Fibroblast of gingiva (primary cell): Measurements from ENCODE around the gene AOX1.
"Not testable (repeated sequence)": the region's sequence is repeated elsewhere in the genome, so short reads cannot be mapped to it uniquely, and the experiment has no call there.

Experiments used
- DNase-seq: peaks from one replicate; pipeline ENCODE4 v3.0.0-alpha.2; 2011; ENCODE audit warnings: low read depth

AOX1 gene

DNA sequence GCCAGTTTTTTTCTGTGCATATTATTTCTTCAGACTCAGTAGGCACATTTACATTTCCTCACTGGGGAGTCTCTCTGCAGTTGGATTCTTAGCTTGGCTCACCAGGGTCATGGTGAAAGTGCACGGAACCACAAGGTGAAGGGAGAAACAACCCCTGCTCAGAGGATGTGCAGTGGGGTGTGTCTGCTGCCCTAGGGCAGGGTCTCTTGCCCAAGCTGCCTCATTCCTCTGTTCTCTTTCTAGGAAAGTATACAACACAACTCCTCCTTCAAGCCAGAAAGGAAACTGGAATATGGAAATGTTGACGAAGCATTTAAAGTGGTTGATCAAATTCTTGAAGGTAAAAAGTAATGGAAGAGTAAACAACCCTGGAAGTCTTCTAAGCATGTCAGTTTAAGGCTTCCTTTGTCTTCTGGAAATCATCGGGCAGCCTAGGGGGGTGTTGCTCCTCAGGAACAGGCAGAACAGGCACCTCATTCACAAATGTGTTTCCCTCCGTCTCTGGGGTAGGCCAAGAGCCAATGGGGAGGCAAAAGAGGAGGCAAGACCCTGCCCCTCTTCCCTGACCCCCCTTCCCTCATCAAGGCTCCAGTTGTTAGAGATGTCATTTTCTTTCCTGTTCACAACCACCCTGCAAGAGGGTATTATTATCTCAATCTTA lies 41.4 kb downstream of the AOX1 start:
- DNase-seq = no peak

- DNase-seq = not testable (repeated sequence)
These were observed 42.6 kb downstream of the AOX1 start for GRCh38 chr2:200628461-200628860.

DNA sequence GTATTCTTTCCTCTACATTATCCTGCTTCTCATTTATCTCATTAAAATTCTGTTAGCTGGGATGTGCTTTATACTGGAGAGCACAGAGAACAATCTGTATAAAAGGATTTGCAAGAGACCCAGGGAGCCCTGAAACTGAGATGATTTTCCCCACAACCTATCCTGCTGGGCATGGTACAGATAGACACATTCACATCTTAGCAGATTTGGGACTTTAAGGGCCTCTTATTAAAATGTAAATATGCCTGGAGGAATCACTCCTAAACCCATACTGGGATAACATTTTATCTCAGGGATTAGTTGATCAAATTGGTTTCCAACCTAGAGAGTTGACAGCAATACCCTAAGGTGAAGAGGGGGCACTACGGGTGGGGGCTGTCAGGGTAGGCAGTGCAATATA lies 45.5 kb downstream of the AOX1 start:
- DNase-seq = no peak

GRCh38 chr2:200634231-200634964 lies 48.6 kb downstream of the AOX1 start:
- no peak for DNase-seq

DNA sequence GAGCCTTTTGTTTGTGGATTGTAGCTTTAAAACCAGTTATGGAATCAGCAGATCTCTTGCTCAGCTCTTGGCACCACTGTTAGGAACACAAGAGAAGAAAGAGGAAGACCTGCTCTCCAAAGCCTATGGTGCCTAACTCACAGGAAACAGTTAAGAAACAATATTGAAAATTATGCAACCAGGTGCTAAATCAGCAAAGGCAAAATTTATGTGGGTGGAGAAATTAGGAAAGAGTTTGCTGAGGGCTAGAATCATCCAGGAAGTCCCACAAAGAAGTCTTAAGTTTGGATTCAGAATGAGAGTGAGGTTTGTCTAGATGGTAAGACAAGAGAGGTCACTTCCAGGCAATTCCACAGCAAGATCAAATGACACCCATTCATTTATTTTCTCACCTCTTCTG lies 49.4 kb downstream of the AOX1 start:
- no peak for DNase-seq

GRCh38 chr2:200637901-200638300 lies 52.1 kb downstream of the AOX1 start:
- no peak for DNase-seq

- peak; percentile 41 for DNase-seq
These were observed 54.4 kb downstream of the AOX1 start for GRCh38 chr2:200640176-200640575.

- no peak for DNase-seq
These were observed 55.1 kb downstream of the AOX1 start for GRCh38 chr2:200640901-200641300.

GRCh38 chr2:200648518-200649281 lies 62.9 kb downstream of the AOX1 start:
- DNase-seq = peak; percentile 22

DNA sequence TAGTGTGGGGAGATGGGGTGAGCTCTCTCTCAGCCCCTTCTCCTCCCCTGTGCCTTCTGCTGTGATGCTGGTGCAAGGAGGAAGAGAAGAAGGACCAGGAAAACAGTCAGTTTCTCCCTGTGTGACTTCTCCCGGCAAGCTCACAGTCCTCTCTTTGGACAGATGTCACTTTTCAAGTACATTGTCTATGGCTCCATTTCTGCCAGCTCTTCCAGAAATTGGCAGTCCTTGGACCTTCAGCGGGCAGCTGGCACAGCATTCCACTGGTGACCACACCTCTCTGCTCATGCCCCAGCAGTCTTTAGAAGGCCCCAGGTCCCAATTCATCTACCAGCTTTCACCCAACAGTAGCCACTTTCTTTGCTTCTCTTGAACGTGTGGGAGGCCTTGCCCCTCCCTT lies 63.9 kb downstream of the AOX1 start:
- DNase-seq = no peak

- no peak for DNase-seq
These were observed 64.4 kb downstream of the AOX1 start for GRCh38 chr2:200650195-200650594.

DNA sequence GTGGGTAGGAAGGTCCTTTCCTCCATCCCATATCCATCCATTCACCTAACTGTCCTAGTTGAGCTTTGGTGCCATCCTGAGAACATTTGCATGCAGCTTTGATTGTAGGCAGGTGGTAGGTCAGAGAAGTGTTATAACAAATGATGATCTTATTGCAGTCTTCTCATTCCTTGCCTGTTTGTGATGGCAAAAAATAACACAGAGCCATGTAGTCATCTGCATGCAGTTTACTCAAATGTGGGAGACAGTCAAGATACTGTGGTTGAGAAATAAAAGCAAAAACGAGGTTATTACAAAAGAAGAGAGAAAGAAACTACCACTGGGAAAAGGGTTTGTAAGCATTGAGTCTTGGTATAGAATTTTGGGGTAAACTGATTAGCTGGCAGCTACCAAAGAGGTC lies 66.3 kb downstream of the AOX1 start:
- peak; percentile 31 for DNase-seq

DNA sequence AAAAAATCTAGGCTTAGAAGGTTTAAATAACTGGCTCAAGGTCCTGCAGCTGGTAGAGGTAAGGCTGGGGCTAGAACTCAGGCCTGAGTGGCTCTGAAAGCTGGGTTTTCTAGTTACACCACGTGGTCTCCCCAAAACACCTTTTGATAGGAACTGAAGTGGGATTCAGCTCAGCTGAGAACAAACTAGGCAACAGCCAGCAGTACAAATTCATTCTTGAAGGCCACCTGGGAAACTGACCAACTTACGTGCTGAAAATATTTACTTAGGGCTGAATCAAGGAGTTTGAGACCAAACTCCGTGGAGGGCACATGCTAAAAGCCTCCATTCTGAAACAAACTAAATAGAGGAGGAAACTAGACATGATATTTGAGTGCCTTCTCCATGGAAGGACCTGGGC lies 67.2 kb downstream of the AOX1 start:
- DNase-seq = no peak

- DNase-seq = no peak
These were observed 69.0 kb downstream of the AOX1 start for GRCh38 chr2:200654823-200655222.

- DNase-seq = peak; percentile 58
These were observed 70.2 kb downstream of the AOX1 start for GRCh38 chr2:200655918-200656580.

- no peak for DNase-seq
These were observed 72.6 kb downstream of the AOX1 start for GRCh38 chr2:200658278-200658864.

- no peak for DNase-seq
These were observed 73.6 kb downstream of the AOX1 start for GRCh38 chr2:200659410-200659809.

DNA sequence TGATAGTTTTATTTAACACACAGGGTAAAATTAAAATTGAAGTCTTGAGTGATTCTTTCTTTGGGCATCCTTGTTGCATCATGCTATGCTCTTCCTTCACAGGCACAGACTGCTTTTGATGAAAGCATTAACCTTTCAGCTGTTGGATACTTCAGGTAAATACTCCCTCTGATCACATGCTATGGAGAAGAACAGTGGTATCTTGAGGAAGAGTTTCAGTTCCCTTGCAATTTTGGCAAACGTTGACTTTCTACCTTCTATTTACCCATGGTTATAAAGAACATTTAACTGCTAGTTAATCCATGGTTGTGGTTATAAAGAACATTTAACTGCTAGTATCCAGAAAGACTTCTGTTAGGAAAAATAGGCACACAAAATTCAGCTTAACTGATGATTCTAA lies 75.7 kb downstream of the AOX1 start:
- no peak for DNase-seq

DNA sequence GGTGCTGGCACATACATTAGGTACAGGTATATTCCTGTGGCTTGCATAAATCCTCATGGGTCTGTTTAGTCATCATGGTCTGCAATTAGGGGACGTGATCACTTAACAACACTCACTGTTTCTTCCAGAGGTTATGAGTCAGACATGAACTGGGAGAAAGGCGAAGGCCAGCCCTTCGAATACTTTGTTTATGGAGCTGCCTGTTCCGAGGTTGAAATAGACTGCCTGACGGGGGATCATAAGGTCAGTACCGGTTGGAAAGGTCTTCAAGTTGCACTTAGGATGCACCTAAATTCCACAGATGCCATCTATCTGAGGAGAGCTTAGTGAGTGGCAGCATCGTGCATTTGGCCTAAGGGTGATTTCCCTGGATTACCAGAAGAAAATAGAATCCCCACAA lies 76.9 kb downstream of the AOX1 start:
- DNase-seq = peak; percentile 61

DNA sequence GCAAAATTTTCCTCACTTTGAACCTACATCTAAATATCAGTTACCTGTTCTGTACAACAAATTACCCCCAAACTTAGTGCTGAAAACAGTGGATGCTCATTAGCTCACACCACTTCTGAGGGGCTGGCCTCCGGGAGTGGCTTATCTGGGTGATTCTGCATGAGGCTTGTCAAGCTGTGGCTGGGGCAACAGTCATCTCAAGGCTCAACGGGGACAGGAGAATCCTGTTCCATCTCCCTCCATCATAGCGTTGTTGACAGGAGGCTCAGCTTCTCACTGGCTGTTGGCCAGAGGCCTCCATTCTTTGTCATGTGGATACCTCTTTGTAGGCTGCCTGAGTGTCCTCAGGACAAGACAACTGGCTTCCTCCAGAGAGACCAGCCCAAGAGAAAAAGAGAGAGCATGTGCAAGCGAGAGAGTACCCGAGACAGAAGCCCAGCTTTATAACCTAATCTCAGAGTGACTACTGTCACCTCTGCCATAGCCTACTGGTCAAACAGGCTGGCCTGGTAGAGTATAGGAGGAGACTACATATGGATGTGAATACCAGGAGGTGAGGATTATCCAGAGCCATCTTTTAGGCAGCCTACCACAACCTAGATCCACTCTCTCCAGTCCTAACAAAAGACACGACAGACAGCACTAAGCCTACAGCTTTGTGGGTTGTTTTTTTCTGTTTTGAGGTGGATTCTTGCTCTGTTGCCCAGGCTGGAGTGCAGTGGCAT lies 79.1 kb downstream of the AOX1 start:
- DNase-seq = no peak

- DNase-seq = no peak
These were observed 80.0 kb downstream of the AOX1 start for GRCh38 chr2:200665626-200666453.
